HepG2 (cell line): ENCODE measurements around the gene TBCB. TPM values are rescaled to one million over a fixed set of nuclear protein-coding genes. Genes with fewer than 3 reads are reported as not detected.

Experiments
- CC2D1A ChIP-seq: sonication (generic); formaldehyde crosslinking; IDR thresholded peaks from 2 replicates; pipeline ENCODE4 v1.8.1; 2023; ENCODE audit warnings: mild to moderate bottlenecking, missing genetic modification reagents
- CCDC6 ChIP-seq: sonication (generic); formaldehyde crosslinking; IDR thresholded peaks from 2 replicates; pipeline ENCODE4 v1.8.1; 2022; ENCODE audit warnings: mild to moderate bottlenecking, missing genetic modification reagents, moderate library complexity
- FOXO1 ChIP-seq: sonication (generic); formaldehyde crosslinking; IDR thresholded peaks from 2 replicates; pipeline ENCODE4 v1.4.0; 2020; ENCODE audit warnings: missing genetic modification reagents
- HNF4A ChIP-seq: sonication (generic); formaldehyde crosslinking; IDR thresholded peaks from 2 replicates; pipeline ENCODE4 v1.4.0; 2020; ENCODE audit warnings: missing genetic modification reagents
- RBAK ChIP-seq: sonication (generic); formaldehyde crosslinking; IDR thresholded peaks from 2 replicates; pipeline ENCODE4 v1.5.1; 2020; ENCODE audit warnings: mild to moderate bottlenecking, missing genetic modification reagents
- SIN3B ChIP-seq: fragments of 150-350 bp; IDR thresholded peaks from 2 replicates; pipeline ENCODE4 v1.6.1; 2014; ENCODE audit warnings: low read length
- TBP ChIP-seq: sonication (generic); formaldehyde crosslinking; IDR thresholded peaks from 2 replicates; pipeline ENCODE4 v1.5.0; 2020; ENCODE audit warnings: missing genetic modification reagents
- ZFAT ChIP-seq: sonication (generic); formaldehyde crosslinking; conservative IDR thresholded peaks from 2 replicates; pipeline ENCODE4 v1.8.1; 2023; ENCODE audit warnings: missing genetic modification reagents, inconsistent platforms
- ZNF225 ChIP-seq: sonication (generic); formaldehyde crosslinking; IDR thresholded peaks from 2 replicates; pipeline ENCODE4 v1.4.0; 2020; ENCODE audit warnings: mild to moderate bottlenecking, missing genetic modification reagents
- ZNF34 ChIP-seq: sonication (generic); formaldehyde crosslinking; IDR thresholded peaks from 2 replicates; pipeline ENCODE4 v1.4.0; 2020; ENCODE audit warnings: mild to moderate bottlenecking, missing genetic modification reagents, borderline replicate concordance
- ZSCAN22 ChIP-seq: sonication (generic); formaldehyde crosslinking; IDR thresholded peaks from 2 replicates; pipeline ENCODE4 v1.4.0; 2020; ENCODE audit warnings: mild to moderate bottlenecking, missing genetic modification reagents
- polyA plus RNA-seq, 8 experiments: library from polyadenylated mRNA; depleted of rRNA in 3 of 8; stranded (reverse) in 7 of 8; unstranded in 1 of 8; fragments of >200 nt; fragmentation: Illumina TruSeq in 4 of 8; extraction: Trizol in 4 of 8; gene quantifications; 2 replicates each; pipeline versions ENCODE4 v1.2.1 to v1.2.3, GENCODE V29; 2011 to 2016; ENCODE audit warnings: low read depth in 4 of 8, missing spikeins in 1 of 8, mixed read lengths in 1 of 8; ENCODE audit not compliant: insufficient read depth in 1 of 8
- total RNA-seq, 5 experiments: library from RNA; depleted of rRNA; stranded (reverse); fragments of >200 nt; fragmentation: Illumina TruSeq; extraction: Trizol; gene quantifications; 2 replicates each; pipeline ENCODE4 v1.2.3, GENCODE V29; 2016; ENCODE audit warnings: low read depth in 1 of 5
- TF ChIP-seq, protein P1 (sequence below), 2 experiments: sonication (generic) in 1 of 2; formaldehyde crosslinking in 1 of 2; IDR thresholded peaks; 2 replicates each; pipeline versions ENCODE4 v1.6.1 to v1.9.0; 2014 to 2022; ENCODE audit warnings: antibody characterized with exemption in 1 of 2, borderline replicate concordance in 1 of 2, inconsistent platforms in 1 of 2, low read depth in 1 of 2, missing genetic modification reagents in 1 of 2
- TF ChIP-seq, protein P2 (sequence below): sonication (generic); formaldehyde crosslinking; IDR thresholded peaks from 2 replicates; pipeline ENCODE4 v1.5.0; 2020; ENCODE audit warnings: mild to moderate bottlenecking, missing genetic modification reagents
- TF ChIP-seq, protein P3 (sequence below): sonication (generic); formaldehyde crosslinking; IDR thresholded peaks from 2 replicates; pipeline ENCODE4 v1.4.0; 2020; ENCODE audit warnings: mild to moderate bottlenecking, missing genetic modification reagents
- TF ChIP-seq, protein P4 (sequence below): sonication (generic); formaldehyde crosslinking; IDR thresholded peaks from 2 replicates; pipeline ENCODE4 v1.4.0; 2020; ENCODE audit warnings: missing genetic modification reagents

TBCB gene
- total and polyA plus RNA-seq, 2 of the 13 experiments (the other 11 are each of a cell fraction or from before 2014, with no cell fraction given) = 271 to 276 TPM

DNA sequence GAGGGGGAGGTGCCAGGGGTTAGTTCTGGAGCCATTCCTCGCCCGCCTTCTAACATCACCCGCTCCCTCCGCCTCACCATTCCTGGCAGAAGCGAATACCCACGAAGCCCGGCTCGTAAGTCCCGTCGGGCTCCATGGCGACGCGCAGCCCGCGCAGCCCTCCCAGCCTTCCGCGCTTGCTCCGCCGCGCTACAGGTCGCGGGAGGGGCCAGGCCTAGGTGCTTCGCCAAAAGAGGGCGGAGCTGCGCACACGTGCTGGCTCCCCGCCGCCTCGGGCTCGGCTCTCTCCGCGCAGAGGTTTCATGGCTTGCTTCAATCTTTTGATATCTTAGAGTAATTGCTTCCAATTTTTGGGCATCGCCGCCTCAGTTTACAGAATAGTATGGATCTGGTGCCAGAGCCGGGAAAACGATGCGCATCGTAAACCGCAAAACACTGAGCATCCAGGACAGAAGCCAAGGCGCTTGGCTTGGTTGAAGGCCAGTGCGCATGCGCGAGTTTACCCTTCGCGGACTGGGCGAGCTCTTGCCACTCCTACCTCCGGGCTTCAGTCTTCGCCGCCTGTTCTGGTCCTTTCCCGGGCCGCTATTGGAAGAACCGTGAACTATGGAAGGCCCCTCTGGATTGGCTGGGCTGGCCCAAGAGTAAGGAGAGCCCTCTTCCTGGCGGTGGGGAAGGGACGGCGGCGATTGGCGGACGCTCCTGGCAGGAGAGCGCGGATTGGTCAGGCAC lies 381 bp upstream of the TBCB start, which contains the start of gene POLR2I (continued):
- TF ChIP-seq, protein P1, sequence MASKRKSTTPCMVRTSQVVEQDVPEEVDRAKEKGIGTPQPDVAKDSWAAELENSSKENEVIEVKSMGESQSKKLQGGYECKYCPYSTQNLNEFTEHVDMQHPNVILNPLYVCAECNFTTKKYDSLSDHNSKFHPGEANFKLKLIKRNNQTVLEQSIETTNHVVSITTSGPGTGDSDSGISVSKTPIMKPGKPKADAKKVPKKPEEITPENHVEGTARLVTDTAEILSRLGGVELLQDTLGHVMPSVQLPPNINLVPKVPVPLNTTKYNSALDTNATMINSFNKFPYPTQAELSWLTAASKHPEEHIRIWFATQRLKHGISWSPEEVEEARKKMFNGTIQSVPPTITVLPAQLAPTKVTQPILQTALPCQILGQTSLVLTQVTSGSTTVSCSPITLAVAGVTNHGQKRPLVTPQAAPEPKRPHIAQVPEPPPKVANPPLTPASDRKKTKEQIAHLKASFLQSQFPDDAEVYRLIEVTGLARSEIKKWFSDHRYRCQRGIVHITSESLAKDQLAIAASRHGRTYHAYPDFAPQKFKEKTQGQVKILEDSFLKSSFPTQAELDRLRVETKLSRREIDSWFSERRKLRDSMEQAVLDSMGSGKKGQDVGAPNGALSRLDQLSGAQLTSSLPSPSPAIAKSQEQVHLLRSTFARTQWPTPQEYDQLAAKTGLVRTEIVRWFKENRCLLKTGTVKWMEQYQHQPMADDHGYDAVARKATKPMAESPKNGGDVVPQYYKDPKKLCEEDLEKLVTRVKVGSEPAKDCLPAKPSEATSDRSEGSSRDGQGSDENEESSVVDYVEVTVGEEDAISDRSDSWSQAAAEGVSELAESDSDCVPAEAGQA (IDR thresholded peaks at IDR 0.05; ENCODE audit: low read depth) = no peak
- TF ChIP-seq, protein P1 (CRISPR knock-in tag; IDR thresholded peaks at IDR 0.05; ENCODE audit: borderline replicate concordance) = peak; percentile 96
- no peak for TF ChIP-seq ZNF34
- TF ChIP-seq, protein P2, sequence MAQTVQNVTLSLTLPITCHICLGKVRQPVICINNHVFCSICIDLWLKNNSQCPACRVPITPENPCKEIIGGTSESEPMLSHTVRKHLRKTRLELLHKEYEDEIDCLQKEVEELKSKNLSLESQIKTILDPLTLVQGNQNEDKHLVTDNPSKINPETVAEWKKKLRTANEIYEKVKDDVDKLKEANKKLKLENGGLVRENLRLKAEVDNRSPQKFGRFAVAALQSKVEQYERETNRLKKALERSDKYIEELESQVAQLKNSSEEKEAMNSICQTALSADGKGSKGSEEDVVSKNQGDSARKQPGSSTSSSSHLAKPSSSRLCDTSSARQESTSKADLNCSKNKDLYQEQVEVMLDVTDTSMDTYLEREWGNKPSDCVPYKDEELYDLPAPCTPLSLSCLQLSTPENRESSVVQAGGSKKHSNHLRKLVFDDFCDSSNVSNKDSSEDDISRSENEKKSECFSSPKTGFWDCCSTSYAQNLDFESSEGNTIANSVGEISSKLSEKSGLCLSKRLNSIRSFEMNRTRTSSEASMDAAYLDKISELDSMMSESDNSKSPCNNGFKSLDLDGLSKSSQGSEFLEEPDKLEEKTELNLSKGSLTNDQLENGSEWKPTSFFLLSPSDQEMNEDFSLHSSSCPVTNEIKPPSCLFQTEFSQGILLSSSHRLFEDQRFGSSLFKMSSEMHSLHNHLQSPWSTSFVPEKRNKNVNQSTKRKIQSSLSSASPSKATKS (CRISPR knock-in tag) = no peak
- TF ChIP-seq TBP = 0 out of 2 replicates have a peak, but pooled peaks have one; percentile 42
- 0 out of 2 replicates have a peak, but pooled peaks have one; percentile 34 for TF ChIP-seq FOXO1
- TF ChIP-seq, protein P3, sequence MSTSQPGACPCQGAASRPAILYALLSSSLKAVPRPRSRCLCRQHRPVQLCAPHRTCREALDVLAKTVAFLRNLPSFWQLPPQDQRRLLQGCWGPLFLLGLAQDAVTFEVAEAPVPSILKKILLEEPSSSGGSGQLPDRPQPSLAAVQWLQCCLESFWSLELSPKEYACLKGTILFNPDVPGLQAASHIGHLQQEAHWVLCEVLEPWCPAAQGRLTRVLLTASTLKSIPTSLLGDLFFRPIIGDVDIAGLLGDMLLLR (CRISPR knock-in tag) = peak; percentile 98
- TF ChIP-seq, protein P4, sequence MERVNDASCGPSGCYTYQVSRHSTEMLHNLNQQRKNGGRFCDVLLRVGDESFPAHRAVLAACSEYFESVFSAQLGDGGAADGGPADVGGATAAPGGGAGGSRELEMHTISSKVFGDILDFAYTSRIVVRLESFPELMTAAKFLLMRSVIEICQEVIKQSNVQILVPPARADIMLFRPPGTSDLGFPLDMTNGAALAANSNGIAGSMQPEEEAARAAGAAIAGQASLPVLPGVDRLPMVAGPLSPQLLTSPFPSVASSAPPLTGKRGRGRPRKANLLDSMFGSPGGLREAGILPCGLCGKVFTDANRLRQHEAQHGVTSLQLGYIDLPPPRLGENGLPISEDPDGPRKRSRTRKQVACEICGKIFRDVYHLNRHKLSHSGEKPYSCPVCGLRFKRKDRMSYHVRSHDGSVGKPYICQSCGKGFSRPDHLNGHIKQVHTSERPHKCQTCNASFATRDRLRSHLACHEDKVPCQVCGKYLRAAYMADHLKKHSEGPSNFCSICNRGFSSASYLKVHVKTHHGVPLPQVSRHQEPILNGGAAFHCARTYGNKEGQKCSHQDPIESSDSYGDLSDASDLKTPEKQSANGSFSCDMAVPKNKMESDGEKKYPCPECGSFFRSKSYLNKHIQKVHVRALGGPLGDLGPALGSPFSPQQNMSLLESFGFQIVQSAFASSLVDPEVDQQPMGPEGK (CRISPR knock-in tag) = peak; percentile 52; the same call in 1 of the 2 replicates
- TF ChIP-seq RBAK (CRISPR knock-in tag) = no peak
- TF ChIP-seq CCDC6 (CRISPR knock-in tag) = peak; percentile 73; the same call in 1 of the 2 replicates
- no peak for TF ChIP-seq ZSCAN22 (CRISPR knock-in tag)
- TF ChIP-seq SIN3B = no peak
- no peak for TF ChIP-seq HNF4A (CRISPR knock-in tag)
- TF ChIP-seq ZNF225 (CRISPR knock-in tag) = peak; percentile 89; the same call in 1 of the 2 replicates
- no peak for TF ChIP-seq ZFAT (CRISPR knock-in tag)
- TF ChIP-seq CC2D1A (CRISPR knock-in tag) = no peak
